Spleen (tissue), 7 donors: ENCODE data around the gene EPN1.

Experiments
- CTCF ChIP-seq, 11 experiments: fragments of 200-600 bp in 7 of 11; fragments of 450-650 bp in 4 of 11; sonication (generic) in 4 of 11; IDR thresholded peaks in 8 of 11; conservative IDR thresholded peaks in 3 of 11; 1 replicate in 7 of 11; 2 replicates in 4 of 11; pipeline versions ENCODE4 v1.4.0 to v1.8.0; 2016 to 2021; ENCODE audit warnings: antibody characterized with exemption in 11 of 11, inconsistent platforms in 4 of 11, mild to moderate bottlenecking in 1 of 11
- POLR2A ChIP-seq, 3 donors: fragments of 450-650 bp; IDR thresholded peaks; one replicate each; pipeline ENCODE4 v1.5.1; 2017; ENCODE audit warnings: antibody characterized with exemption in 3 of 3, mild to moderate bottlenecking in 1 of 3
- POLR2AphosphoS5 ChIP-seq, 3 donors: sonication (generic); formaldehyde crosslinking; IDR thresholded peaks; one replicate each; pipeline ENCODE4 v1.5.1; 2017; ENCODE audit warnings: antibody characterized with exemption in 3 of 3
- donor health status: DM: no; HTN: no; CAD: no; lungs with moderate emphysema.
- donor health status: DM: no; HTN: no; CAD: no.
- donor health status: DM: no; HTN: no; CAD: no.

- TF ChIP-seq CTCF (IDR thresholded peaks at IDR 0.05 in 8 of 11, conservative IDR thresholded peaks at IDR 0.05 in 3 of 11) (no peak), POLR2A (IDR thresholded peaks at IDR 0.05) (no peak), POLR2AphosphoS5 (IDR thresholded peaks at IDR 0.05) (no peak)
Observed at GRCh38 chr19:55655648-55656040, 19.4 kb upstream of the EPN1 start.
